GM23248 (cell line): ENCODE measurements around the gene GK2. TPM values are rescaled to one million over a fixed set of nuclear protein-coding genes. Genes with fewer than 3 reads are reported as not detected.

Source experiments
- DNase-seq: peaks from one replicate; pipeline ENCODE4 v3.0.0-alpha.2; 2015
- H2AFZ ChIP-seq: fragments of 200-600 bp; sonication (generic); 2 replicates; pipeline ENCODE4 v1.6.1; 2016; ENCODE audit warnings: antibody characterized with exemption
- H3F3A ChIP-seq: fragments of 200-600 bp; sonication (generic); 2 replicates; pipeline ENCODE4 v1.6.1; 2016; ENCODE audit warnings: mild to moderate bottlenecking, antibody characterized with exemption, mixed run types; ENCODE audit not compliant: insufficient read depth
- H3K27ac ChIP-seq: fragments of 200-600 bp; sonication (generic); 2 replicates; pipeline ENCODE4 v1.5.1; 2016; ENCODE audit warnings: mild to moderate bottlenecking
- H3K27me3 ChIP-seq: fragments of 200-600 bp; sonication (generic); replicated peaks from 2 replicates; pipeline ENCODE4 v1.6.1; 2016; ENCODE audit warnings: mild to moderate bottlenecking; ENCODE audit not compliant: insufficient read depth
- H3K36me3 ChIP-seq: fragments of 200-600 bp; sonication (generic); 2 replicates; pipeline ENCODE4 v1.6.1; 2016; ENCODE audit warnings: low read depth, mild to moderate bottlenecking
- H3K4me1 ChIP-seq: fragments of 200-600 bp; sonication (generic); 2 replicates; pipeline ENCODE4 v1.6.1; 2016; ENCODE audit warnings: mild to moderate bottlenecking; ENCODE audit not compliant: insufficient read depth
- H3K4me2 ChIP-seq: fragments of 200-600 bp; sonication (generic); one replicate; pipeline ENCODE4 v1.6.1; 2016; ENCODE audit warnings: mild to moderate bottlenecking; ENCODE audit not compliant: unreplicated experiment
- H3K4me3 ChIP-seq: fragments of 200-600 bp; sonication (generic); 2 replicates; pipeline ENCODE4 v1.5.1; 2016; ENCODE audit warnings: mild to moderate bottlenecking
- H3K79me2 ChIP-seq: fragments of 200-600 bp; sonication (generic); 2 replicates; pipeline ENCODE4 v1.6.1; 2016; ENCODE audit warnings: mild to moderate bottlenecking; ENCODE audit not compliant: insufficient read depth
- H3K9ac ChIP-seq: fragments of 200-600 bp; sonication (generic); 2 replicates; pipeline ENCODE4 v1.6.1; 2016; ENCODE audit warnings: mild to moderate bottlenecking
- H3K9me2 ChIP-seq: fragments of 200-600 bp; sonication (generic); 2 replicates; pipeline ENCODE4 v1.6.1; 2016; ENCODE audit warnings: mixed run types, mild to moderate bottlenecking, moderate library complexity; ENCODE audit not compliant: insufficient read depth
- H3K9me3 ChIP-seq: fragments of 200-600 bp; sonication (generic); one replicate; pipeline ENCODE4 v1.6.1; 2017; ENCODE audit warnings: low read depth
- H4K20me1 ChIP-seq: fragments of 200-600 bp; sonication (generic); 2 replicates; pipeline ENCODE4 v1.6.0; 2016; ENCODE audit not compliant: insufficient read depth
- EZH2 ChIP-seq: fragments of 200-600 bp; sonication (generic); IDR thresholded peaks from 2 replicates; pipeline ENCODE4 v1.6.1; 2018; ENCODE audit warnings: antibody characterized with exemption, mild to moderate bottlenecking; ENCODE audit not compliant: insufficient read depth, poor library complexity, severe bottlenecking
- EZH2phosphoT487 ChIP-seq: fragments of 200-600 bp; sonication (generic); IDR thresholded peaks from 2 replicates; pipeline ENCODE4 v1.6.1; 2018; ENCODE audit warnings: antibody characterized with exemption, moderate library complexity, mild to moderate bottlenecking, low read depth; ENCODE audit not compliant: insufficient read depth
- WGBS, 2 experiments: methylation state at CpG; one replicate each; pipeline ENCODE4 v1.1.6; 2015 to 2017; ENCODE audit warnings: low lambda C conversion rate in 2 of 2, low coverage in 1 of 2; ENCODE audit errors: missing lambda C conversion rate in 2 of 2; 5-methylcytosine and 5-hydroxymethylcytosine counted together
- in situ Hi-C: fragments of 300-500 bp; cut with MboI; formaldehyde crosslinking; loops from 2 replicates; pipeline ENCODE4 v1.15.0; 2020
- polyA plus RNA-seq: library from polyadenylated mRNA; unstranded; fragments of >200 nt; fragmentation: Nextera tagmentation; extraction: Ambion mirVana; gene quantifications from 2 replicates; pipeline ENCODE4 v1.2.1, GENCODE V29; 2016
- total RNA-seq: library from RNA; depleted of rRNA; stranded (reverse); fragments of >200 nt; shearing (Covaris generic); gene quantifications from 2 replicates; pipeline ENCODE4 v1.2.3, GENCODE V29; 2014

Gene GK2
- total and polyA plus RNA-seq, 2 experiments from 2014 or later, result not detected

DNA sequence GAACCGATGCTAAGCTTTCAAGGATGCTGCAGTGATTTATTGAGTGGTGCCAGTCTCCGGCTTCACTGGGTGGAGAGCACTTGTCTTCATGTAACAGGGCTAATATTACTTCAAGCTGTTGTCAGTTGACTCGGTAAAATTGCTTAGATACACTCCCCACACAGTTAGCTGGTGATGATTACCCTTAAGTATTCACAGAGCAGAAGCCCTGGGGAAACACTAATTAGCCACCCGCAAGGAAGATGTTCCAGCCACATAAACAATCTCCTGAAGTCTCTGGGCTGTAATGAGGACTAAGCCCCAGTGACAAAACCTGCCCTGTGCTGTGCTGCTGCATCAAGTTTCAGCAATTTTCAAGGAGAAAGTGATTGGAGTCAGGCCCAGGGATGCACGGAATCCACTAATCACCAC is 37.3 kb upstream of the GK2 start:
- H3F3A ChIP-seq, result no peaks in the 10 kb centered on the region
- no peaks in the 10 kb centered on the region for H3K27me3 ChIP-seq
- H3K9ac ChIP-seq, result no peak overlapping the region
- peak overlapping the region; percentile 22; the same call in 1 of the 2 replicates for H2AFZ ChIP-seq
- H4K20me1 ChIP-seq, result no peaks in the 10 kb centered on the region
- no peak overlapping the region for H3K27ac ChIP-seq
- DNase-seq, result peak; percentile 16
- H3K4me3 ChIP-seq, result no peak overlapping the region
- H3K4me2 ChIP-seq, result no peak overlapping the region
- WGBS, 2 experiments, result 3 to 5% methylated on average over 5 of the region's 5 CpGs
- no peaks in the 10 kb centered on the region for H3K79me2 ChIP-seq
- in situ Hi-C loops, result no loop called here
- no peak for TF ChIP-seq EZH2
- TF ChIP-seq EZH2phosphoT487, result no peak
- H3K36me3 ChIP-seq, result no peaks in the 10 kb centered on the region
- H3K9me3 ChIP-seq, result no peaks in the 10 kb centered on the region
- H3K9me2 ChIP-seq, result no peaks in the 10 kb centered on the region
- no peaks in the 10 kb centered on the region for H3K4me1 ChIP-seq

DNA sequence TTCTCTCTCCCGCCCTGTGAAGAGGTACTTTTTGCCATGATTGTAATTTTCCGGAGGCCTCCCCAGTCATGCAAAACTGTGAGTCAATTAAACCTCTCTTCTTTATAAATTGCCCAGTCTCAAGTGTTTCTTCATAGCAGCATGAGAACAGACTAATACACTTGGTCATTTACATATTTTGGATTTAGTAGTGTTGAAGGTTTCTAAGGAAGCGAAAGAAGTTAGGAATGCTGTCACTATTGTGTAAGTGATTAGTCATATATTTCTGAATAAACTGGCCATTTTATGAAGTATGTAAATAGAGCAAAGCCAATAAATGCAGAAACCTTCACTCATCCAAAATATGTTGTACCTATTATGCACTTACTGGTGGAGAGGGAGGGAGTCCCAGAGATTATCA is 34.4 kb upstream of the GK2 start:
- H3K9ac ChIP-seq, result no peak overlapping the region
- H3K4me1 ChIP-seq, result no peaks in the 10 kb centered on the region
- no peak overlapping the region for H3K4me3 ChIP-seq
- H2AFZ ChIP-seq, result no peak overlapping the region
- no peaks in the 10 kb centered on the region for H3K79me2 ChIP-seq
- H3K27me3 ChIP-seq, result no peaks in the 10 kb centered on the region
- WGBS, 2 experiments, result 75 to 78% methylated on average over 3 of the region's 3 CpGs
- no peak overlapping the region for H3K4me2 ChIP-seq
- no peaks in the 10 kb centered on the region for H3F3A ChIP-seq
- H4K20me1 ChIP-seq, result no peaks in the 10 kb centered on the region
- TF ChIP-seq EZH2phosphoT487 (no peak), EZH2 (no peak)
- no peaks in the 10 kb centered on the region for H3K9me2 ChIP-seq
- no peaks in the 10 kb centered on the region for H3K9me3 ChIP-seq
- DNase-seq, result peak; percentile 64
- H3K36me3 ChIP-seq, result no peaks in the 10 kb centered on the region
- in situ Hi-C loops, result no loop called here
- no peak overlapping the region for H3K27ac ChIP-seq

DNA sequence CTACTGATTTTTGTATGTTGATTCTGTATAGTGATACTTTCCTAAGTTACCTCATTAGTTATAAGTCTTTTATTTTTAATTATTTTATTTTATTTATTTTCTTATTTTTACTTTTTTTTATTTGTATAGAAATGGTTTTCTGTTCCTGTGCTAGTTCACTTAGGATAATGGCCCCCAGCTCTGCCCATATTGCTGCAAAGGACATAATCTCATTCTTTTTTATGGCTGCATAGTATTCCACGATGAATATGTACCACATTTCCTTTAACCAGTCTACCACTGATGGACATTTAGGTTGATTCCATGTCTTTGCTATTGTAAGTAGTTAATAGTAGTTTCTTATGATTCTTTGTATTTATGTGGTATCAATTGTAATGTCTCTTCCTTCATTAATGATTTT is 31.5 kb upstream of the GK2 start:
- Histone ChIP-seq H3K4me3 (no peak overlapping the region), H3K9me2 (no peaks in the 10 kb centered on the region), H4K20me1 (no peaks in the 10 kb centered on the region), H3K9ac (no peak overlapping the region), H3K27ac (no peak overlapping the region), H3K4me2 (no peak overlapping the region), H3K79me2 (no peaks in the 10 kb centered on the region), H3K27me3 (no peaks in the 10 kb centered on the region), H3K36me3 (no peaks in the 10 kb centered on the region), H3K9me3 (no peaks in the 10 kb centered on the region), H2AFZ (no peak overlapping the region), H3F3A (no peaks in the 10 kb centered on the region), H3K4me1 (no peaks in the 10 kb centered on the region)
- WGBS, 2 experiments, result 63 to 67% methylated on average over 1 of the region's 1 CpG
- TF ChIP-seq EZH2 (no peak), EZH2phosphoT487 (no peak)
- no peak for DNase-seq
- in situ Hi-C loops, result no loop called here

- in situ Hi-C loops, result no loop called here
- 24 to 38% methylated on average over 1 of the region's 1 CpG for WGBS, 2 experiments
Observed at GRCh38 chr4:79431839-79432238, 23.8 kb upstream of the GK2 start.

More at GRCh38 chr4:79431839-79432238, 23.8 kb upstream of the GK2 start:
- Histone ChIP-seq H2AFZ (no peak overlapping the region), H3K36me3 (no peaks in the 10 kb centered on the region), H3K27me3 (no peaks in the 10 kb centered on the region), H4K20me1 (no peaks in the 10 kb centered on the region), H3K4me2 (no peak overlapping the region), H3K4me1 (no peaks in the 10 kb centered on the region), H3K4me3 (no peak overlapping the region), H3K9me2 (no peaks in the 10 kb centered on the region), H3K9me3 (no peaks in the 10 kb centered on the region), H3F3A (no peaks in the 10 kb centered on the region), H3K27ac (no peak overlapping the region), H3K79me2 (no peaks in the 10 kb centered on the region), H3K9ac (no peak overlapping the region)
- TF ChIP-seq EZH2, result no peak
- no peak for TF ChIP-seq EZH2phosphoT487
- no peak for DNase-seq
